Thyroid gland (tissue), 4 donors: ENCODE data around the gene AKAP6.

Experiments
- POLR2A ChIP-seq, 2 donors: fragments of 450-650 bp; IDR thresholded peaks; one replicate each; pipeline ENCODE4 v1.6.1; 2017; ENCODE audit warnings: antibody characterized with exemption in 2 of 2, mild to moderate bottlenecking in 2 of 2, moderate library complexity in 1 of 2
- TF ChIP-seq, protein P1 (sequence below), 6 experiments: fragments of 200-600 bp in 3 of 6; fragments of 450-650 bp in 3 of 6; sonication (generic) in 3 of 6; IDR thresholded peaks; one replicate each; pipeline ENCODE4 v1.5.1; 2016 to 2019; ENCODE audit warnings: antibody characterized with exemption in 6 of 6, mild to moderate bottlenecking in 2 of 6, inconsistent platforms in 1 of 6, moderate library complexity in 1 of 6

DNA sequence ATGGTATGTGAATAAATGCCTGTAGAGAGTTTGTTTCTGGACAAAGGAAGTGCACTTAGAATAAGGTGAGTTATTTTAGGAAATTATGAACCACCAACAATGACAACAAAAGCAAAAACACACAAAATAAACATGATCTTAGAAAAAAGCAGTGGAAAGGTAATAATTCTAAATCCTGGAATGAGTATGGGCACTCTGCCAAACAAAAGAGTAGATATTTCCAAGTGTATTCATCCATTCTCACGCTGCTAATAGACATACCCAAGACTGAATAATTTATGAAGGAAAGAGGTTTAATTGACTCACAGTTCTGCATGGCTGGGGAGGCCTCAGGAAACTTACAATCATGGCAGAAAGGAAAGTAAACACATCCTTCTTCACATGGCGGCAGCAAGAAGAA lies 340.3 kb downstream of the AKAP6 start:
- TF ChIP-seq, protein P1, sequence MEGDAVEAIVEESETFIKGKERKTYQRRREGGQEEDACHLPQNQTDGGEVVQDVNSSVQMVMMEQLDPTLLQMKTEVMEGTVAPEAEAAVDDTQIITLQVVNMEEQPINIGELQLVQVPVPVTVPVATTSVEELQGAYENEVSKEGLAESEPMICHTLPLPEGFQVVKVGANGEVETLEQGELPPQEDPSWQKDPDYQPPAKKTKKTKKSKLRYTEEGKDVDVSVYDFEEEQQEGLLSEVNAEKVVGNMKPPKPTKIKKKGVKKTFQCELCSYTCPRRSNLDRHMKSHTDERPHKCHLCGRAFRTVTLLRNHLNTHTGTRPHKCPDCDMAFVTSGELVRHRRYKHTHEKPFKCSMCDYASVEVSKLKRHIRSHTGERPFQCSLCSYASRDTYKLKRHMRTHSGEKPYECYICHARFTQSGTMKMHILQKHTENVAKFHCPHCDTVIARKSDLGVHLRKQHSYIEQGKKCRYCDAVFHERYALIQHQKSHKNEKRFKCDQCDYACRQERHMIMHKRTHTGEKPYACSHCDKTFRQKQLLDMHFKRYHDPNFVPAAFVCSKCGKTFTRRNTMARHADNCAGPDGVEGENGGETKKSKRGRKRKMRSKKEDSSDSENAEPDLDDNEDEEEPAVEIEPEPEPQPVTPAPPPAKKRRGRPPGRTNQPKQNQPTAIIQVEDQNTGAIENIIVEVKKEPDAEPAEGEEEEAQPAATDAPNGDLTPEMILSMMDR (IDR thresholded peaks at IDR 0.05): no peak
- no peak for TF ChIP-seq POLR2A (IDR thresholded peaks at IDR 0.05)
